22Rv1 (cell line): Measurements from ENCODE around the gene KCNS1.
"Not testable (repeated sequence)": the region's sequence is repeated elsewhere in the genome, so short reads cannot be mapped to it uniquely, and the experiment has no call there.

Experiments used
- H3K27ac ChIP-seq: fragments of 450-650 bp; 2 replicates; pipeline ENCODE4 v1.5.1; 2017
- ZFX ChIP-seq: fragments of 450-650 bp; IDR thresholded peaks from 2 replicates; pipeline ENCODE4 v1.6.1; 2017; ENCODE audit warnings: antibody characterized with exemption, borderline replicate concordance
- TF ChIP-seq, protein P1 (sequence below): fragments of 450-650 bp; IDR thresholded peaks from 2 replicates; pipeline ENCODE4 v1.5.1; 2017; ENCODE audit warnings: mild to moderate bottlenecking

The KCNS1 gene, protein sequence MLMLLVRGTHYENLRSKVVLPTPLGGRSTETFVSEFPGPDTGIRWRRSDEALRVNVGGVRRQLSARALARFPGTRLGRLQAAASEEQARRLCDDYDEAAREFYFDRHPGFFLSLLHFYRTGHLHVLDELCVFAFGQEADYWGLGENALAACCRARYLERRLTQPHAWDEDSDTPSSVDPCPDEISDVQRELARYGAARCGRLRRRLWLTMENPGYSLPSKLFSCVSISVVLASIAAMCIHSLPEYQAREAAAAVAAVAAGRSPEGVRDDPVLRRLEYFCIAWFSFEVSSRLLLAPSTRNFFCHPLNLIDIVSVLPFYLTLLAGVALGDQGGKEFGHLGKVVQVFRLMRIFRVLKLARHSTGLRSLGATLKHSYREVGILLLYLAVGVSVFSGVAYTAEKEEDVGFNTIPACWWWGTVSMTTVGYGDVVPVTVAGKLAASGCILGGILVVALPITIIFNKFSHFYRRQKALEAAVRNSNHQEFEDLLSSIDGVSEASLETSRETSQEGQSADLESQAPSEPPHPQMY

DNA sequence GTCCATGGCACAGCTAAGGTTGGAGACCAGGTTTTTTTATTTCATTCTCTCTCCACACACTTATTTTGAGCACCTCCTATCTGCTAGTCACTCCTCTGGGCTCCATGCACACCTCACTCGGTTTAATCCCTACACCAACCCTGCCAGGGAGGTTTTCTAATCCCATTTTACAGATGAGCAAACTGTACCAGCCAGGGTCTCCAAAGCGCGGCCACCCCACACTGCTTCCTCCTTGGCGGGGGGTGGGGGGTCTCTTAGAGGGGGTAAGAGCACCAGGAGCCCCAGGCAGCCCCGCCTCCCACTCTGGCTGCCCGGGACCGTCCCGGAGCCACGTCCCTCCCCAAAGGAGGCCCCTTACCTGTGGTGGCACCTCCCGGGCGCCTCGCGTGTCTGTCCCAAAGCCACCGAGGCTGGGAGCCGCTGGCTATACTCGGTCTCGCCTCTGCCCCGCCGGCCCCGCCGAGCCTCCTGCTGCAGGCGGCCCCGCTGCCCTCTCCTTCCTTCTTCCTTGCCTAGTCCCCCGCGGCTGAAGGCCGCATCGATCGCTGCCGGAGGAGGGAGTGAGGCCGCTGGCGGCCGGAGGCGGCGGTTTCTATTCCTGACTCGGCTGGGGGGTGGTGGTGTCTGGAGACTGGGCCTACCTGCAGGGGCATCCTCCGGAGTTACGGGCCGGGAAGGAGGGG lies at the start of gene KCNS1:
KCNS1 (minus strand) TSS at position 565 of the 683 bp plus-strand sequence. CDS start 1,891 bp downstream, outside the sequence.
- no peak within 1 kb of the TSS for H3K27ac ChIP-seq
- no peak for TF ChIP-seq ZFX
- TF ChIP-seq, protein P1, sequence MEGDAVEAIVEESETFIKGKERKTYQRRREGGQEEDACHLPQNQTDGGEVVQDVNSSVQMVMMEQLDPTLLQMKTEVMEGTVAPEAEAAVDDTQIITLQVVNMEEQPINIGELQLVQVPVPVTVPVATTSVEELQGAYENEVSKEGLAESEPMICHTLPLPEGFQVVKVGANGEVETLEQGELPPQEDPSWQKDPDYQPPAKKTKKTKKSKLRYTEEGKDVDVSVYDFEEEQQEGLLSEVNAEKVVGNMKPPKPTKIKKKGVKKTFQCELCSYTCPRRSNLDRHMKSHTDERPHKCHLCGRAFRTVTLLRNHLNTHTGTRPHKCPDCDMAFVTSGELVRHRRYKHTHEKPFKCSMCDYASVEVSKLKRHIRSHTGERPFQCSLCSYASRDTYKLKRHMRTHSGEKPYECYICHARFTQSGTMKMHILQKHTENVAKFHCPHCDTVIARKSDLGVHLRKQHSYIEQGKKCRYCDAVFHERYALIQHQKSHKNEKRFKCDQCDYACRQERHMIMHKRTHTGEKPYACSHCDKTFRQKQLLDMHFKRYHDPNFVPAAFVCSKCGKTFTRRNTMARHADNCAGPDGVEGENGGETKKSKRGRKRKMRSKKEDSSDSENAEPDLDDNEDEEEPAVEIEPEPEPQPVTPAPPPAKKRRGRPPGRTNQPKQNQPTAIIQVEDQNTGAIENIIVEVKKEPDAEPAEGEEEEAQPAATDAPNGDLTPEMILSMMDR, result no peak

DNA sequence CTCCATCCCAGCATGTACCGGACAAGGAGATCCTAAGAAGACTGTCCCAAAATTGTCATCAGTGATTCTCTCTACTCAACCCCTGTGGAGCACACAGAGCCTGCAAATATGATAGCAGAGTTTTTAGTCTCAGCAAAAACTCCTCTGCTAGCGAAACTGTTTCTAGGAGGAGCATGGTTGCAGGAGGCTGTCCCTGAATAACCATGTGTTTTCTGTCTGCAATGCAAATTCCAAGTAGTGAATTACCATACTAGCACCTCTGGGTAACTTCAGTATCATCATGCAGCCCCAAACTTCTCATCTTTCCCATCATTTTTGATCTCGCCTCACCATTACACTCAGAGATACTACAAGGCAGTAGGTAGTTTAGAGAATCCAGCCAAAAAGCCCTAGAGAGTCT lies 48.1 kb upstream of the KCNS1 start:
- H3K27ac ChIP-seq, result no peak overlapping the region
- TF ChIP-seq, protein P1, result no peak
- TF ChIP-seq ZFX, result no peak

DNA sequence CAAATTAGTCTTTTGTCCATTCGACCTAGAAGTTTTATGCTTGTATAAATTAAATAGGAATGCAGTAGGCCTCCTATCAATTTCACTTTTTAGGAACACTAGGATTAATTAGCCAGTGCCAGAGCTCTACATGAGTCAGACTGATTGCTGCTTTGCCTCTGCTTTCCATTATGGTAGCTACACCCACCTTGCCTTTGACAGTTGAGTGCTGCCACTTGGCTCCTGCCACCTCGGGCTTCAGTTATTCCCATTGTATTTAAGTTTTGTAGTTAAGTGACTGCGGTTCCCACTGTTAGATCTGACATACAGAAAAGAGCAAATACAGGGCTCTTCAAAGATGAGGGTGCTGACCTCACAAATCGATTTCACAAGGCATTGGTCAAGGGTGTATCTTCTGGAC lies 39.9 kb upstream of the KCNS1 start:
- no peak overlapping the region for H3K27ac ChIP-seq
- TF ChIP-seq, protein P1, result no peak
- TF ChIP-seq ZFX, result no peak

DNA sequence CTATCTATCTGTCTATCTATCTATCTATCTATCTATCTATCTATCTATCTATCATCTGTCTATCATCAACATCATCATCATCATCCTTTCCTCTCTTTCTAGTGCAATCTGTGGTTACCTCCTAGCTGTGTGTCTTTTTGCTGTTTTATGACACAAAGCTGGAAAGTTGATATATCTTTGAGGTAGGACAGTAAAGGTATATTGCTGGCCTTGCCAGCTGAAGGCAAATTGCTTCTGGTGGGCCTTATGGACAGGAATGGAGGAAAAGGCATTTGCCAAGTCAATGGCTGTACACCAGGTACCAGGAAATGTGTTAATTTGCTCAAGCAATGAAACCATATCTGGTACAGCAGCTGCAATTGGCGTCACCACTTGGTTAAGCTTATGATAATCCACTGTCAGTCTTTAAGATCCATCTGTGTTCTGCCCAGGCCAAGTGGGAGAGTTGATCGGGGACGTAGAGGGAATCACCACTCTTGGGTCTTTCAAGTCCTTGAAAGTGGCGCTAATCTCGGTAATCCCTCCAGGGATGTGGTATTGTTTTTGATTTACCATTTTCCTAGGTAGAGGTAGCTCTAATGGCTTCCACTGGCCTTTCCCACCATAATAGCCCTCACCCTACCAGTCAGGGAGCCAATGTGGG lies 38.9 kb upstream of the KCNS1 start:
- not testable (repeated sequence) for H3K27ac ChIP-seq

DNA sequence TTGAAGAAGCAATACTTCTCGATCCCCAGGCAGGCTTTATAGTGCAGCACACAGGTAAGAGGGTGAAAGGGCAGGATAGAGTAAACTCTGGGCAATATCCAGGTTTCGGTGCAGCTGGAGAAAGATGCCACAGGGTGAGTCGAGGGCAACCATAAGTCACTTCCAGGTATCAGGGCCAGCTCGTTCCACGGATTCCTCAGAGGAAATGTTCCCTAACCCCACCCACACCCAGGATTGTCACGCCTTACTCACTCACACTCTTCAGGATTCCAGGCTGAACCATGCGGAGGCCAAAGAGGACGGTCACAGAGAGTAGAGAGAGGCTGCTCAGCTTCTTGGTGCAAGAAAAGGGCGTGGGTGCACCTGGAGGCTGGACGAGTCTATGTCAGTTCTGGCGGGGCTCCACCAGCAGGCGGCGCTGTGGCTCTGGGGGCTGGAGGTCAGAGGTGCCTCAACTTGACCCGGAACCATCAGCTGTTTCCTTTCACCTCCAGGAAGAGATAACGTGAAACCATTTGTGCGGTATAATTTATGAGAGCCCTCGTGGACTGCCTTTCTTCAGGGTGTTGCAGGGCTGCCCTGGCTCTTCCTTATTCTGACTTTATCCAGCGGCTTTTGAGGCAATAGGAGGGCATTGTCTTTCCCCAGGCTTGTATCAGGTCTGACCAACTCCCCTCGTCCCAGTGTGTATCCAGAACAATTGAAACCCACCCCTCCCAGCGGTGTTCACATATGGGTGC lies 37.8 kb upstream of the KCNS1 start:
- no peak overlapping the region for H3K27ac ChIP-seq
- no peak for TF ChIP-seq ZFX
- TF ChIP-seq, protein P1, result peak; percentile 85

DNA sequence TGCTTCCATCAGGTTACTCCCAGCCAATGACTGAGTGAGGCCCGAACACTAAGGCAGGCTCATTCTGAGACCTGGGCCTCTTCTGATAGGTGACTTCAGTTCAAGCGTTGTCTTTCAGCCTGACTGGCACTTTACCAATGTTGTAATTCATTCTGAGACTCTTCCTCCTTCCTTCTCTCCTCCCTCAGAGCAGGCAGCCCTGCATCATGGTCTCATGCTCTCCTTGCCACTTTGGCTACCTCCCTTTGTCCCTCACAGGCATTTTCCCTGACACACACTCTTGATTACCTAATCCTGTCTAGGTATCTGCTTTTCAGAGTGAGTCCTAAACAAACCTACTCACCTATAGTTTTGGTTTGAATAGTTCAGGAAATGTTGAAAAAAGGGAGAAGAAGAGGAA lies 36.0 kb upstream of the KCNS1 start:
- H3K27ac ChIP-seq, result no peak overlapping the region
- no peak for TF ChIP-seq ZFX
- TF ChIP-seq, protein P1, result no peak

DNA sequence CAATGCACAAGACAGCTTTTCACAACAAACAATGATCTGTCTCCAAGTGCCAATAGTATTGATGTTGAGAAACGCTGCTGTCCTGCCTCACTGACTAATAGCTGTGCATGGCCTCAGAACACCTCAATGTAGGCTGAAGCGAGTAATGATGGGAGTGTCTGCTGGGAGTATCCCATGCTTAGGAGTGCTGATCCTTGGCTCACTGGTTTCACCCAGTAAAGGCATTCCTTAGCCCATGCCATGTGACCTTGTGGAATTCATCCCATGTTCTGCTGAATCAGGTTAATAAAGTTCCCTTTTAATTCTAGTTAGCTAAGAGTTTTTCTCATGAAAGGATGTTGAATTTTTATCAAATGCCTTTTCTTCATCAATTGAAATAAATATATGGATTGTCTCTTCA lies 27.2 kb upstream of the KCNS1 start:
- no peak overlapping the region for H3K27ac ChIP-seq
- no peak for TF ChIP-seq ZFX
- TF ChIP-seq, protein P1, result no peak
